GM12891 (cell line): ENCODE measurements around the gene HAUS2.

Experiments used
- DNase-seq: peaks from one replicate; pipeline ENCODE4 v3.0.0; 2011; ENCODE audit warnings: low spot score; ENCODE audit not compliant: insufficient read length
- FAIRE-seq: peaks from 2 replicates; lab custom pipeline; 2011; peaks lifted over from hg19 to GRCh38; lab: Jason Lieb, UNC
- PAX5 ChIP-seq: IDR thresholded peaks from 2 replicates; pipeline ENCODE4 v1.6.1; 2011; ENCODE audit warnings: low read length, moderate library complexity, mild to moderate bottlenecking; ENCODE audit not compliant: insufficient read depth, severe bottlenecking
- POLR2A ChIP-seq: IDR thresholded peaks from 2 replicates; pipeline ENCODE4 v1.6.1; 2011; ENCODE audit warnings: low read depth, low read length, control low read depth
- POLR2AphosphoS5 ChIP-seq: IDR thresholded peaks from 2 replicates; pipeline ENCODE4 v1.6.1; 2011; ENCODE audit warnings: low read depth, low read length, control low read depth
- POU2F2 ChIP-seq: IDR thresholded peaks from 2 replicates; pipeline ENCODE4 v1.6.1; 2011; ENCODE audit warnings: low read depth, mild to moderate bottlenecking, control low read depth, low read length, moderate library complexity
- SPI1 ChIP-seq: IDR thresholded peaks from 2 replicates; pipeline ENCODE4 v1.6.1; 2011; ENCODE audit warnings: low read depth, low read length, control low read depth
- TAF1 ChIP-seq: IDR thresholded peaks from 2 replicates; pipeline ENCODE4 v1.6.1; 2011; ENCODE audit warnings: low read depth, low read length, control low read depth

Gene HAUS2

DNA sequence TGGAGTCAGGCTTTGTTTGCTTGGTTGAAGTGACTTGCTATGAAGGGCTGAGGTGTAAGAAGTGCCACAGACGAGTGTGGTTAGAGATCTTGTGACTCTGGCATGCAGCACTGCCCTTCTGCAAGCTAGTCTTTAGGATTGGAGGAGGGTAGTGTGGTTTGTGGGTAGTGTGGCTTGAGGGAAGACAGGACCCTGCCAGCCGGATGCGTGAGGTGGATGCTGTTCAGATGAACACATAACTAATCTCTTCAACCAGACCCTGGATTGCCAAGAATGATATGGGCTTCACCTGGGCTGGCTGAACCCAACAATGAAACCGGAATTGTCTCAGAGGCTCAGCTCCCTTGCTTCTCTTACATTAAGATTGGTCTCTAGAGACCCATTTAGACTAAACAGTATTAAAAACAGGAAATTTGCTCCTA is 59.5 kb downstream of the HAUS2 start:
- FAIRE-seq (peak; percentile 87), DNase-seq (no peak)
- TF ChIP-seq SPI1 = no peak
- TF ChIP-seq PAX5 = no peak
- no peak for TF ChIP-seq TAF1
- TF ChIP-seq POU2F2 = no peak
- no peak for TF ChIP-seq POLR2AphosphoS5
- no peak for TF ChIP-seq POLR2A

- FAIRE-seq (peak; percentile 57), DNase-seq (no peak)
Observed at GRCh38 chr15:42608752-42609488, 60.3 kb downstream of the HAUS2 start.

DNA sequence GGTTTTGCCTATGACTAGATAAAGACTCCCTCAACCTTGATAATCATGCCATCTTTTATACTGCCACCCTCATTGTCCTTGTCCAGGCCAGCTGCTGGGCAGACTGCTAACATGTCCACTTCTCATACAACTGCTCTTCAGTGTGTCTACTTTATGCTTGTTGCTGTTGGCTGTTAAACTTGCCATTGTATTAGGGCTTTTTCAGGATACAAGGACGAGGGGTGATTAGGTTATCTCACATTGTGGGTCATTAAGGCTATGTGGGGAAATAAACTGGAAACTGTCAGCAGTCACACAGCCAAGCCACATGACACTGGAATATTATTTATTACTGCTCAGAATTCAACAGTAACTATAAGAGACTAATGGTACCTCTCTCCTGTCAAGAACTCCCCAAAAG is 62.9 kb downstream of the HAUS2 start:
- DNase-seq = no peak
- TF ChIP-seq TAF1 (no peak), SPI1 (no peak), POLR2AphosphoS5 (no peak), POU2F2 (no peak), POLR2A (no peak), PAX5 (no peak)
- FAIRE-seq = no peak

More at GRCh38 chr15:42608752-42609488, 60.3 kb downstream of the HAUS2 start:
- TF ChIP-seq POLR2A = no peak
- TF ChIP-seq POU2F2 = no peak
- TF ChIP-seq PAX5 = no peak
- TF ChIP-seq TAF1 = no peak
- TF ChIP-seq POLR2AphosphoS5 = no peak
- TF ChIP-seq SPI1 = no peak

- TF ChIP-seq POLR2AphosphoS5 (no peak), SPI1 (no peak)
- no peak for FAIRE-seq
- no peak for DNase-seq
Observed at GRCh38 chr15:42612367-42612912, 63.8 kb downstream of the HAUS2 start.

GRCh38 chr15:42616107-42616506 is 67.5 kb downstream of the HAUS2 start:
- TF ChIP-seq POLR2AphosphoS5 (no peak), POLR2A (no peak), TAF1 (no peak), SPI1 (no peak), POU2F2 (no peak), PAX5 (no peak)
- DNase-seq (no peak), FAIRE-seq (no peak)
